Endothelial cell of umbilical vein (primary cell): ENCODE results near the gene ROPN1B.

Experiments
- CTCF ChIP-seq, 2 donors: IDR thresholded peaks; 1 replicate in 1 of 2; 2 replicates in 1 of 2; pipeline ENCODE4 v1.5.1; 2011; ENCODE audit warnings: low read length in 2 of 2, mild to moderate bottlenecking in 2 of 2, moderate library complexity in 2 of 2, control low read depth in 1 of 2, inconsistent platforms in 1 of 2, low read depth in 1 of 2; ENCODE audit not compliant: insufficient read depth in 1 of 2; ENCODE audit errors: extremely low read depth in 1 of 2
- EZH2 ChIP-seq: IDR thresholded peaks from 2 replicates; pipeline ENCODE4 v1.6.1; 2012; ENCODE audit warnings: borderline replicate concordance, low read depth, mild to moderate bottlenecking, moderate library complexity, low read length, inconsistent platforms; ENCODE audit not compliant: severe bottlenecking
- FOS ChIP-seq: IDR thresholded peaks from 2 replicates; pipeline ENCODE4 v1.6.1; 2011; ENCODE audit warnings: mild to moderate bottlenecking, low read length, moderate library complexity, borderline replicate concordance; ENCODE audit not compliant: insufficient read depth
- POLR2A ChIP-seq: IDR thresholded peaks from 2 replicates; pipeline ENCODE4 v1.6.1; 2012; ENCODE audit warnings: low read depth, mild to moderate bottlenecking, control low read depth, low read length
- POLR2AphosphoS5 ChIP-seq: IDR thresholded peaks from 2 replicates; pipeline ENCODE4 v1.6.1; 2012; ENCODE audit warnings: low read depth, mild to moderate bottlenecking, control low read depth, low read length, moderate library complexity; ENCODE audit not compliant: insufficient read depth

GRCh38 chr3:125959317-125960065, 9.5 kb upstream of the ROPN1B start:
- TF ChIP-seq POLR2A (no peak), FOS (no peak), EZH2 (no peak), CTCF (IDR thresholded peaks at IDR 0.05; ENCODE audit: extremely low read depth in 1 of 2, insufficient read depth in 1 of 2, low read depth in 1 of 2, low read length in 2 of 2) (no peak), POLR2AphosphoS5 (no peak)
